ENCODE data around the gene MYO9A.

The MYO9A gene

DNA sequence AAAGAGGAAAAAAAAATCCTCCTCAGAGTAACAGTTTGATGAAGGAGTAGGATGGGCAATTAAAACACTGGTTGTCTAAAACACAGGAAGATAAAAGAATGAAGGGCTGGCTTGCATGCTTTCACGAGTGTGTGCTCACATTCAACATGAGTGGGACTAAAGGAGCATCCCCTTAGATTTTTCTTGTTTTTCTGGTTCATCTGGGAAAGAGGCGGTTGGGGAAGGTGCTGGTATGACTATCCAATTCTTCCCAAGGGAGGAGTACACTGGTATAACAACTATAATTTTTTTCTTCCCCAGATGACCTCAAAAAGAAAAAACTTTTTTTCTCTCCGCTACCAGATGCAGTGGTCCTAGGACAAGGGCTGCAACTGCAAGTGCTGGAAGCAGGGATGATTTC lies 143.7 kb downstream of the MYO9A start:
- no peaks in the 10 kb centered on the region for H3K27me3 ChIP-seq (ENCODE audit: insufficient read depth, poor library complexity, severe bottlenecking)
- no peak overlapping the region for H3K4me3 ChIP-seq (replicated peaks; ENCODE audit: insufficient read depth, low read length)
- TF ChIP-seq SPI1 (IDR thresholded peaks at IDR 0.05; ENCODE audit: borderline replicate concordance, low read depth) (no peak), POLR2AphosphoS5 (IDR thresholded peaks at IDR 0.05; ENCODE audit: low read depth) (no peak)
- TF ChIP-seq, protein P1, sequence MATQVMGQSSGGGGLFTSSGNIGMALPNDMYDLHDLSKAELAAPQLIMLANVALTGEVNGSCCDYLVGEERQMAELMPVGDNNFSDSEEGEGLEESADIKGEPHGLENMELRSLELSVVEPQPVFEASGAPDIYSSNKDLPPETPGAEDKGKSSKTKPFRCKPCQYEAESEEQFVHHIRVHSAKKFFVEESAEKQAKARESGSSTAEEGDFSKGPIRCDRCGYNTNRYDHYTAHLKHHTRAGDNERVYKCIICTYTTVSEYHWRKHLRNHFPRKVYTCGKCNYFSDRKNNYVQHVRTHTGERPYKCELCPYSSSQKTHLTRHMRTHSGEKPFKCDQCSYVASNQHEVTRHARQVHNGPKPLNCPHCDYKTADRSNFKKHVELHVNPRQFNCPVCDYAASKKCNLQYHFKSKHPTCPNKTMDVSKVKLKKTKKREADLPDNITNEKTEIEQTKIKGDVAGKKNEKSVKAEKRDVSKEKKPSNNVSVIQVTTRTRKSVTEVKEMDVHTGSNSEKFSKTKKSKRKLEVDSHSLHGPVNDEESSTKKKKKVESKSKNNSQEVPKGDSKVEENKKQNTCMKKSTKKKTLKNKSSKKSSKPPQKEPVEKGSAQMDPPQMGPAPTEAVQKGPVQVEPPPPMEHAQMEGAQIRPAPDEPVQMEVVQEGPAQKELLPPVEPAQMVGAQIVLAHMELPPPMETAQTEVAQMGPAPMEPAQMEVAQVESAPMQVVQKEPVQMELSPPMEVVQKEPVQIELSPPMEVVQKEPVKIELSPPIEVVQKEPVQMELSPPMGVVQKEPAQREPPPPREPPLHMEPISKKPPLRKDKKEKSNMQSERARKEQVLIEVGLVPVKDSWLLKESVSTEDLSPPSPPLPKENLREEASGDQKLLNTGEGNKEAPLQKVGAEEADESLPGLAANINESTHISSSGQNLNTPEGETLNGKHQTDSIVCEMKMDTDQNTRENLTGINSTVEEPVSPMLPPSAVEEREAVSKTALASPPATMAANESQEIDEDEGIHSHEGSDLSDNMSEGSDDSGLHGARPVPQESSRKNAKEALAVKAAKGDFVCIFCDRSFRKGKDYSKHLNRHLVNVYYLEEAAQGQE (IDR thresholded peaks at IDR 0.05; ENCODE audit: insufficient replicate concordance, low read depth): no peak
- no peak for DNase-seq (ENCODE audit: low read depth in 1 of 2, low spot score in 1 of 2)
- H3K27ac ChIP-seq (replicated peaks): no peak overlapping the region

DNA sequence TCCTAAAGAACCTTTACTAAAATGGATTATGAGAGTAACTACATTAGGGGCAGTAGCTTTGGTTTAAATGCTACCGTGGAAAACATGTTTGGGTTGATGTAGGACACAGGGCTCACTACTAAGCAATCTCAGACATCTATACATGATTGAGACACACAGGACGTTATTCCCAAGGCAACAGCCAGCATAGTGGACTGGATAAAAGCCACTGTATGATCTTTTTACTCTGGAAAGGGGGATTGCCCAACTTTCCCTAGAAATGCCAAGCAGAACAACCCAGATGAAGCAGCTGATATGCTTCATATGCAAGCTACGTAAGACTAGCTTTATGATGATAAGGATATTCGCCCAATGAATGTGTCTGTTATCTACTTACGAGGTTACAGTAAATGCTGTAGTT lies 144.6 kb downstream of the MYO9A start:
- Histone ChIP-seq H3K4me3 (replicated peaks; ENCODE audit: insufficient read depth, low read length) (no peak overlapping the region), H3K27me3 (ENCODE audit: insufficient read depth, poor library complexity, severe bottlenecking) (no peaks in the 10 kb centered on the region), H3K27ac (replicated peaks) (no peak overlapping the region)
- TF ChIP-seq, protein P2, sequence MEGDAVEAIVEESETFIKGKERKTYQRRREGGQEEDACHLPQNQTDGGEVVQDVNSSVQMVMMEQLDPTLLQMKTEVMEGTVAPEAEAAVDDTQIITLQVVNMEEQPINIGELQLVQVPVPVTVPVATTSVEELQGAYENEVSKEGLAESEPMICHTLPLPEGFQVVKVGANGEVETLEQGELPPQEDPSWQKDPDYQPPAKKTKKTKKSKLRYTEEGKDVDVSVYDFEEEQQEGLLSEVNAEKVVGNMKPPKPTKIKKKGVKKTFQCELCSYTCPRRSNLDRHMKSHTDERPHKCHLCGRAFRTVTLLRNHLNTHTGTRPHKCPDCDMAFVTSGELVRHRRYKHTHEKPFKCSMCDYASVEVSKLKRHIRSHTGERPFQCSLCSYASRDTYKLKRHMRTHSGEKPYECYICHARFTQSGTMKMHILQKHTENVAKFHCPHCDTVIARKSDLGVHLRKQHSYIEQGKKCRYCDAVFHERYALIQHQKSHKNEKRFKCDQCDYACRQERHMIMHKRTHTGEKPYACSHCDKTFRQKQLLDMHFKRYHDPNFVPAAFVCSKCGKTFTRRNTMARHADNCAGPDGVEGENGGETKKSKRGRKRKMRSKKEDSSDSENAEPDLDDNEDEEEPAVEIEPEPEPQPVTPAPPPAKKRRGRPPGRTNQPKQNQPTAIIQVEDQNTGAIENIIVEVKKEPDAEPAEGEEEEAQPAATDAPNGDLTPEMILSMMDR (IDR thresholded peaks at IDR 0.05; ENCODE audit: insufficient read depth, low read length): no peak
- no peak for TF ChIP-seq GABPA (IDR thresholded peaks at IDR 0.05; ENCODE audit: low read depth)
- TF ChIP-seq, protein P1 (IDR thresholded peaks at IDR 0.05; ENCODE audit: insufficient replicate concordance, low read depth): no peak
- TF ChIP-seq SPI1 (IDR thresholded peaks at IDR 0.05; ENCODE audit: borderline replicate concordance, low read depth): no peak
- no peak for TF ChIP-seq POLR2AphosphoS5 (IDR thresholded peaks at IDR 0.05; ENCODE audit: low read depth)
- no peak for DNase-seq (ENCODE audit: low read depth in 1 of 2, low spot score in 1 of 2)

DNA sequence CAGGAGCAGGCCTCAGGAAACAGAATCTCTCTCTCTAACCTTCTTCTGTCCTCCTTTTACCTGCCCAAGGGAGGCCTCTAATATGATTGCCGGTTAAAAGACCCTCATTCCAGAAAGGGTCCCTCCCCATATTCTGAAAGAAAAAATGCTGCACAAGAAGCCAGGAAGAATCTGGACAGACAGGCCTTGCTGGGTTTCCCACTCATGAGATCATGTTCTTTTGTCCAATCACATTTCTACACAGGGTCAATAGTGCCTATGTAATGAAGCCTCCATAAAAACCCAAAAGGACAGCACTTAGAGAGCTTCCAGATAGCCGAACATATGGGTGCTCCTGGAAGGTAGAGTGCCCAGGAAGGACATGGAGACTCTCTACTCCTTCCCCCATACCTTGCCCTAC lies 146.0 kb downstream of the MYO9A start:
- TF ChIP-seq, protein P2 (IDR thresholded peaks at IDR 0.05; ENCODE audit: insufficient read depth, low read length): no peak
- TF ChIP-seq GABPA (IDR thresholded peaks at IDR 0.05; ENCODE audit: low read depth) (no peak), SPI1 (IDR thresholded peaks at IDR 0.05; ENCODE audit: borderline replicate concordance, low read depth) (no peak), POLR2AphosphoS5 (IDR thresholded peaks at IDR 0.05; ENCODE audit: low read depth) (no peak)
- Histone ChIP-seq H3K27me3 (ENCODE audit: insufficient read depth, poor library complexity, severe bottlenecking) (no peaks in the 10 kb centered on the region), H3K4me3 (replicated peaks; ENCODE audit: insufficient read depth, low read length) (no peak overlapping the region), H3K27ac (replicated peaks) (no peak overlapping the region)
- DNase-seq (ENCODE audit: low read depth in 1 of 2, low spot score in 1 of 2): no peak

DNA sequence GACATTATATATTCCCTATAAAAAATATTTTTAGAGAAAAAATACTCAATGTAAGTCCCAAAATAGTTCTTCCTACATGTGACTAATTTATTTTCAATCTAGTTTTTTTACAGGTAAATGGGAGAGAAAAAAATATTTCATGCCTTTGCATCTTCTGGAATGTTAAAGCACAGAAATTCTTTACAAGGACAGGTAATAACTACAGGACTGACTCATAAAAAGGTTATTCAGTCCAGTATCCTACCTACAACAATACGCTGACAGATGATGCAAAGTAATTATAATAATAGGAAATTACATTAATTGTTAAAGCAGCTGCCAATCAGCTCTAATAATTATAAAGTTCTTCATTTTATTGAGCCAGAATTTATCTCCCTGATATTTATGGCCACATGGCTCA lies 147.5 kb downstream of the MYO9A start:
- TF ChIP-seq, protein P2 (IDR thresholded peaks at IDR 0.05; ENCODE audit: insufficient read depth, low read length): no peak
- TF ChIP-seq, protein P1 (IDR thresholded peaks at IDR 0.05; ENCODE audit: insufficient replicate concordance, low read depth): no peak
- TF ChIP-seq GABPA (IDR thresholded peaks at IDR 0.05; ENCODE audit: low read depth) (no peak), POLR2AphosphoS5 (IDR thresholded peaks at IDR 0.05; ENCODE audit: low read depth) (no peak), SPI1 (IDR thresholded peaks at IDR 0.05; ENCODE audit: borderline replicate concordance, low read depth) (no peak)

More for the DNA sequence above, 147.5 kb downstream of the MYO9A start:
- no peak for DNase-seq (ENCODE audit: low read depth in 1 of 2, low spot score in 1 of 2)
- Histone ChIP-seq H3K27me3 (ENCODE audit: insufficient read depth, poor library complexity, severe bottlenecking) (no peaks in the 10 kb centered on the region), H3K27ac (replicated peaks) (no peak overlapping the region), H3K4me3 (replicated peaks; ENCODE audit: insufficient read depth, low read length) (no peak overlapping the region)
